HG03442 (cell line): ENCODE data around the gene SCPEP1.
"Not testable (repeated sequence)": the region's sequence is repeated elsewhere in the genome, so short reads cannot be mapped to it uniquely, and the experiment has no call there.

Source experiments
- ATAC-seq: cut with Tn5 transposase; IDR thresholded peaks from one replicate; pipeline ENCODE4 v1.9.1; 2021; ENCODE audit warnings: mild to moderate bottlenecking, moderate library complexity; ENCODE audit not compliant: unreplicated experiment

The SCPEP1 gene

DNA sequence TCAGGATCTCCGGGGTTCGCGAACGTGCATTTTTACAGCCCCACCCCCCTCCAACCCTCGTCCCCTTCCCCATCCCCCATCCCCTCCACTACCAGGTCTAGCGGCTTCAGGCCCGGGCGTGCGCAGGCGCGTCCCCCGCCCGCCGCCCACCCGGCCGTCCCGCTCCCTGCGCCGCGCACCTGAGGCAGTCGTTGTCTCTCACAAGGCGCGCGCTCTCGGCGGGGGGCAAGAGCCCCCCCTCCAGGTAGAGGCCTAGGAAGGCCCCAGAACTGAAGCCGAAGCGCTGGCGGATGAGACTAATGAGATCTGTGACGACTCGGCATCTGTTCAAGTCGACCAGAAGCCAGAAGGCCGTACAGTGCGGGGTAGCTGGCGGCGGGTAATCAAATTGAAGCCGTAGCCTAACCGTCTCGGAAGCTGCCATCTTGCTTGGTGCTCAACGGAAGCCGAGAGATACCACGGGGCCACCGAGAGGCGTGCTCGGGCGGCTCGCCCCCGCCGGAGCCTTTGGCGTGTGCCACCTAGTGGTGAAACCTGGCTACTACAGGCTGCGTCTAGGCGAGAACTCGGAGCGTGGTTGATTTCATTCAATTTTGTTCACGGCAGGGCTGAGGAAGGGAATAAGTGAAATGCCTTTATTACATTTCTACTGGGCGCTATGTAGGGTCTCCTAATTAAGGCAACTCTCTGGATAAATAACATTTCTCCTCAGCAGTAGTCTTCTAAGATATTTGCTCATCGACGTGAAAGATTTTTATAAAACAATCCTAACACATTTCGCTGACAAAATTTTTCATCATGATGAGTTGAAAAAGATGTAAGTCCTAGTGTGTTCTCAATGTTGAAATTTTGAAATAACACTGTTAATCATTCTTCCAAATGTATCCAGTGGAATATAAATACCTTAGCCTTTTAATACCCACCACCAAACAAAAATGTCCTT is 17.1 kb upstream of the SCPEP1 start, which contains the start of gene COIL:
COIL (minus strand) TSS at position 455 of the 943 bp plus-strand sequence; CDS start at position 424, 31 bp downstream.
- ATAC-seq: peak; percentile 95

GRCh38 chr17:56965241-56965640 is 12.7 kb upstream of the SCPEP1 start:
- not testable (repeated sequence) for ATAC-seq

GRCh38 chr17:56965681-56966080 is 12.2 kb upstream of the SCPEP1 start:
- ATAC-seq: not testable (repeated sequence)

DNA sequence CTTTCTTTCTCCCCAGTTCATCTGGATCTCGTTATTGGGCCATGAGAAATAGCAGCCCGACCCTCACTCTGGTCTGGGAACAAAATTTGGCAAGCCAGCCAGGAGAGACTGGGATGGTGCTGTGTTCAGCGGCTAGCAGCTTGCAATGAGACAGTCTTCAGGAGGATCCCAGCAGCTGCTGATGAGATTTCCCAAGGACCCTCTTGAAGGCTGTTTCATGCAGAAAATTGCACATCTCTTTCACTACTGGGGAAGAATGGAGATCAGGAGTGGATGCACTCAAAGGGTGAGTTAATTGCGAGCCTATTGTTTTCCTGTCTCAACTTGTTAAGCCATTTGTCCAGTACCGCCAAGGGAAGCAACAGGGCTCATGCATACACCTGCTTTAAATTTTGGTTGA is 11.6 kb upstream of the SCPEP1 start:
- no peak for ATAC-seq

DNA sequence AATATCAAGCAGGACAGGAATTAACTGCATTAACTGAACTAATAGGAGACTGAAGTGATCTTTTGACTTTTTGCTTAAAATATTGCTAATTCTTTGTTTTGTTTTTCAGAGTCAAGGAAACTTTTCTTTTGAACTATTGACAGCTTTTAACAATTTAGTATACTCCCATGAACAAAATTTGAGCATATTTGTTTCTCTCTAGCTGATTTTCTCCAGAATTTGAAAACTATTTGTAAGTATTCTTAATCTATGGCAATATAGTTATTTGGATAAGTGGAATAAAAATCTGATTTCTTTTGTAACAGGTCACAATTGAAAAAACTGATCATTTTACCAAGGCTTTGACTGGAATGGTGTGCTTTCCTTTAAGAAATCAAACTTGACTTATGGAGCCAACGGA is 7.0 kb upstream of the SCPEP1 start:
- ATAC-seq: no peak

GRCh38 chr17:56972111-56972730 is 5.7 kb upstream of the SCPEP1 start:
- no peak for ATAC-seq

- ATAC-seq: no peak
Observed at GRCh38 chr17:56973520-56973919, 4.4 kb upstream of the SCPEP1 start.

DNA sequence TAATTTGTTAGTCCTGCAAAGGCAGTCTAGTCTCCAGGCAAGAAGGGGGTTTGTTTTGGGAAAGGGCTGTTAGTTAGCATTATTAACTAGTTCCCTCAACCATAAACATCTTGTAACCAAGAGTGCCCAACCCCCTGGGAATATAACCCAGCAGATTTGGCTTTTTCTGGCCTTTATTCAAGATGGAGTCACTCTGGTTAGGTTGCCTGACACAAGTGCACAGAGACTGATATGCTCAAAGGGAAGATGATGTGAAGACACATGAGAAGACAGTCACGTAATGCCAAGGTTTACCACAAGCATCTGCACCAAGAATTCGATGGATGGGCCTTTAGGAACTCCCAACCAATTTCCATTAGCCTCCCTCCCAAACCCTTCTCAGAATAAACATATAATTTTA is 3.9 kb upstream of the SCPEP1 start:
- no peak for ATAC-seq

GRCh38 chr17:56975656-56976055 is 2.3 kb upstream of the SCPEP1 start:
- ATAC-seq: no peak

DNA sequence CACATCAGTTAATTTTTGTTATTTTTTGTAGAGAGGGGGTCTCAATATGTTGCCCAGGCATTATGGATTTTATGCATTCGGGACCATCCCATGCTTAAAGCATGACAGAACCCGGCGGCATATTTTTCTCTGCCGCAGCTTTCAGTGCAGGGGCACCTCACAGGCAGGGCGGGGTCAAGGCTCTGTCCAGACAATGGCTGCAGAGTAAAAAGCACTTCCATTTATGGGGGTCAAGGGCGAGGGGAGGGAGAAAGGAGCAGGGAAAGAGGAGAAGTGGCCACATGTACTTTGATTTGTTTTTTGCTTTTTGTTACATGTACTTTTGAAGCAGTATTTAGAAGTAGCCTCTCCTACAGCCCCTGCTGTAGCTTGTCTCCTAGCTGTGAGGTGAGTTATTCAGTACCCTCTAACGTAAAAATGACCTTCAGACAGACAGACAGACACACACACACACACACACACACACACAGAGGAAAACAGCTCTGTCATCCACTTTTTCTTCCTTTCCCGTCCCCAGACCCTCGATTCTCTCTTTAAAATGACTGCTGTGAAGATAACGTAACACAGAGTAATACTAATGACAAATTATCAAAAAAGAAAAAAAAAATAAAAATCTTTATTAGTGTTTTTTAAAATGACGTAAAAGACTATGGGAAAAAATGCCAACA is 856 bp upstream of the SCPEP1 start:
- no peak for ATAC-seq

DNA sequence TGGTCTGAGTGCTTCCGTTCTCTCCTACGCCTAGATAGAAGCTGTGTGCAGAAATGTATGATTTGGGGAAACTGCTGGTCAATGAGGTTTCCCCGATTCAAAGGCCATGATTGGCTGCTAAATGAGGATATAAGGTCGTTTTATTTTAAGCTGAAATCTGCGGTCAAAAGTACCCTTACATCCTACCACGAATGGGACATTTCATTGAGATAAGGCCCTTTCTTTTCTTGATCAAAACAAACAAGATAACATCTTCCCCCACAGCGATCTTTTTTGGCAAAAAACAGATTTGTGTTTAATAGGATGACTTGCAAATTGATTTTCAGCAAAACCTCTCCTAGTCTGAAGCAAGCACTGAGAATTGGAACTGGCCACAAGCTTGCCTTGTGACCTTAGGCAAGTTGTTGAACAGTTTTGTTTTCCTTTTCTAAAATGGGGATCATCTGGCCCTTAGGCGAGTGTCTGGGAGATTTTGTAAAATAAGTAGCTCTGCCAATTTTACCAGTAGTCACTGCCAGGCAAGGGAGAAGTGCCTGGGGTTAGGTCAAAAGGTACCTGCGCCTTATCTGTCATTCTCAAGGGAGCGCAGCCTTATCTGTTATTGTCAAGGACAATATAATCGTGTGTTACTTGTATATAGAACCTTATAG is 635 bp downstream of the SCPEP1 start:
- peak; percentile 39 for ATAC-seq

DNA sequence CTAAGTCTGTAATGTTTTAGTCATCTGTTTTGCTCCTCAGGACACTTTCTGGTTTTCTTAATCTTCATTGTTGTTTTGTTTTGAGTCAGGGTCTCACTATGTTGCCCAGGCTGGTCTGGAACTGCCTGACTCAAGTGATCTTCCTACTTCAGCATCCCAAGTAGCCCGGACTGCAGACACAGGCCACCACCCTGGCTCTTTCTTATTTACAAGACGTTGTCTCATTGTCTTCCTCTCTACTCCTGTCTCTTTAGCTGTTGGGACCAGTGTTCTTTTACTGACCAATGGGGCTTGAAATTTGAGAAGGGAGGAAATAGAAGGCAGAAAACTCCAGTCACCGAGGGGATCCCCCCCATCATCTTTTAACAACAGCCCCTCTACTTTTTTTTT is 1.2 kb downstream of the SCPEP1 start:
- no peak for ATAC-seq

GRCh38 chr17:56980526-56980925 is 2.6 kb downstream of the SCPEP1 start:
- ATAC-seq: not testable (repeated sequence)

GRCh38 chr17:56982312-56982711 is 4.4 kb downstream of the SCPEP1 start:
- no peak for ATAC-seq

- ATAC-seq: no peak
Observed at GRCh38 chr17:56983366-56983765, 5.4 kb downstream of the SCPEP1 start.

- no peak for ATAC-seq
Observed at GRCh38 chr17:56985371-56986162, 7.6 kb downstream of the SCPEP1 start.

GRCh38 chr17:56987283-56987834 is 9.4 kb downstream of the SCPEP1 start:
- ATAC-seq: no peak

GRCh38 chr17:56988901-56989572 is 11.1 kb downstream of the SCPEP1 start:
- no peak for ATAC-seq

- no peak for ATAC-seq
Observed at GRCh38 chr17:56992364-56992763, 14.4 kb downstream of the SCPEP1 start.
